HCT116 (cell line): ENCODE data around the gene WDR45.

Experiments used
- CTCF ChIP-seq, 3 experiments: fragments of 200-600 bp in 1 of 3; sonication (generic) in 1 of 3; IDR thresholded peaks in 2 of 3; conservative IDR thresholded peaks in 1 of 3; 2 replicates each; pipeline ENCODE4 v1.5.1; 2012 to 2017; ENCODE audit warnings: low read depth in 2 of 3, low read length in 2 of 3, antibody characterized with exemption in 1 of 3, borderline replicate concordance in 1 of 3, control low read depth in 1 of 3, mild to moderate bottlenecking in 1 of 3, mixed read lengths in 1 of 3, mixed run types in 1 of 3, moderate library complexity in 1 of 3; ENCODE audit not compliant: insufficient read depth in 1 of 3
- EZH2 ChIP-seq: fragments of 200-600 bp; sonication (generic); IDR thresholded peaks from 2 replicates; pipeline ENCODE4 v1.6.1; 2017; ENCODE audit warnings: antibody characterized with exemption, mixed run types
- EZH2phosphoT487 ChIP-seq: fragments of 200-600 bp; IDR thresholded peaks from 2 replicates; pipeline ENCODE4 v1.6.1; 2018; ENCODE audit warnings: antibody characterized with exemption, borderline replicate concordance
- MAX ChIP-seq: IDR thresholded peaks from 2 replicates; pipeline ENCODE4 v1.6.1; 2012
- POLR2A ChIP-seq: IDR thresholded peaks from 2 replicates; pipeline ENCODE4 v1.7.0; 2011; ENCODE audit warnings: borderline replicate concordance; ENCODE audit not compliant: insufficient read depth, insufficient read length; ENCODE audit errors: extremely low read depth
- POLR2AphosphoS5 ChIP-seq: IDR thresholded peaks from 2 replicates; pipeline ENCODE4 v1.6.1; 2011; ENCODE audit warnings: mild to moderate bottlenecking, low read depth, low read length, moderate library complexity
- RAD21 ChIP-seq: IDR thresholded peaks from 2 replicates; pipeline ENCODE4 v1.6.1; 2012; ENCODE audit warnings: low read depth, mild to moderate bottlenecking
- SIN3A ChIP-seq: IDR thresholded peaks from 2 replicates; pipeline ENCODE4 v1.6.1; 2012; ENCODE audit warnings: low read depth
- SRF ChIP-seq: IDR thresholded peaks from 2 replicates; pipeline ENCODE4 v1.6.1; 2012; ENCODE audit warnings: low read depth
- TCF7L2 ChIP-seq: IDR thresholded peaks from 2 replicates; pipeline ENCODE4 v1.7.0; 2011; ENCODE audit warnings: borderline replicate concordance, inconsistent platforms; ENCODE audit not compliant: insufficient read depth, insufficient read length; ENCODE audit errors: extremely low read depth
- YY1 ChIP-seq: IDR thresholded peaks from 2 replicates; pipeline ENCODE4 v1.6.1; 2011; ENCODE audit warnings: low read length, low read depth, moderate library complexity, mild to moderate bottlenecking; ENCODE audit not compliant: insufficient replicate concordance; ENCODE audit errors: extremely low read depth
- ZNF274 ChIP-seq: fragments of 200-500 bp; sonication (Bioruptor generic); IDR thresholded peaks from 2 replicates; pipeline ENCODE4 v1.6.1; 2014; ENCODE audit warnings: mild to moderate bottlenecking, low read depth, low read length, inconsistent platforms
- TF ChIP-seq, protein P1 (sequence below): IDR thresholded peaks from 2 replicates; pipeline ENCODE4 v1.6.1; 2012

- TF ChIP-seq MAX (no peak), RAD21 (no peak), CTCF (IDR thresholded peaks at IDR 0.05 in 2 of 3, conservative IDR thresholded peaks at IDR 0.05 in 1 of 3; ENCODE audit: borderline replicate concordance in 1 of 3, insufficient read depth in 1 of 3, low read depth in 2 of 3, low read length in 2 of 3) (0 out of 6 replicates have a peak, but pooled peaks of 1 of the 3 experiments have one; percentile 16), YY1 (no peak), POLR2AphosphoS5 (no peak), POLR2A (no peak), SIN3A (no peak), EZH2 (no peak), TCF7L2 (no peak), ZNF274 (no peak), SRF (no peak), EZH2phosphoT487 (no peak)
- TF ChIP-seq, protein P1, sequence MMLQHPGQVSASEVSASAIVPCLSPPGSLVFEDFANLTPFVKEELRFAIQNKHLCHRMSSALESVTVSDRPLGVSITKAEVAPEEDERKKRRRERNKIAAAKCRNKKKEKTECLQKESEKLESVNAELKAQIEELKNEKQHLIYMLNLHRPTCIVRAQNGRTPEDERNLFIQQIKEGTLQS: no peak
Observed at GRCh38 chrX:49120091-49120490, 40.4 kb upstream of the WDR45 start.
